Measurements from ENCODE around the gene P2RY13. TPM values are rescaled to one million over a fixed set of nuclear protein-coding genes. Genes with fewer than 3 reads are reported as not detected.

Gene P2RY13
- not detected in 2 replicates for total RNA-seq

DNA sequence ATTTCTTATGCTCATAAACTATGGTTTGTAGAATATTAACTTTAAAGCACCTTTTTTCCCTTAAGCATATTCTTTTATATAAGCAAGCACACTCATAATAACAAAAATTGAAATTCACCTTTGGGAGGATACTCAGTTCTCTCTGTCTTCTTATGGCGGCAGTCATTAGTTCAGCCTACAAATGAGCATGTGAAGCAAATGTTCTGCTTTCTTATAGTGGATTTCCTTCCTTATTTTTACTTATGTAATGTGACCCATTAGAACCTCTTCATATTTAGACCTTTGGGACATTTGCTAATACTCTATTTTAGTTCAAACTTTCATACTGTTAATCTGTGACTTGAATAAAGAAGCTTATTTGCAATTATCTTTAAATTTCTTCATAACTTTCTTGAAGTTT, at the start of gene P2RY13:
Gene P2RY13, minus strand, starts transcription at position 187 of the 400 bp plus-strand sequence. Its CDS starts 21 bp downstream, at position 166.
- DNase-seq (ENCODE audit: low spot score), result no peak
- intact Hi-C loops (cut with micrococcal nuclease), result loop anchor here (5.0 kb wide), 1 partner anchor 102 kb away; no protein-coding TSS in a partner anchor
- Mint-ChIP-seq H3K9me3 (no peaks in the 10 kb centered on the region), H3K27me3 (ENCODE audit: low read depth) (no peaks in the 10 kb centered on the region), H3K4me1 (ENCODE audit: low read depth) (peaks cover 13% of the 10 kb centered on the region), H3K27ac (no peak within 1 kb of the TSS), H3K4me3 (ENCODE audit: low read depth) (no peak within 1 kb of the TSS), H3K36me3 (ENCODE audit: low read depth) (no peaks in the 10 kb centered on the region)

DNA sequence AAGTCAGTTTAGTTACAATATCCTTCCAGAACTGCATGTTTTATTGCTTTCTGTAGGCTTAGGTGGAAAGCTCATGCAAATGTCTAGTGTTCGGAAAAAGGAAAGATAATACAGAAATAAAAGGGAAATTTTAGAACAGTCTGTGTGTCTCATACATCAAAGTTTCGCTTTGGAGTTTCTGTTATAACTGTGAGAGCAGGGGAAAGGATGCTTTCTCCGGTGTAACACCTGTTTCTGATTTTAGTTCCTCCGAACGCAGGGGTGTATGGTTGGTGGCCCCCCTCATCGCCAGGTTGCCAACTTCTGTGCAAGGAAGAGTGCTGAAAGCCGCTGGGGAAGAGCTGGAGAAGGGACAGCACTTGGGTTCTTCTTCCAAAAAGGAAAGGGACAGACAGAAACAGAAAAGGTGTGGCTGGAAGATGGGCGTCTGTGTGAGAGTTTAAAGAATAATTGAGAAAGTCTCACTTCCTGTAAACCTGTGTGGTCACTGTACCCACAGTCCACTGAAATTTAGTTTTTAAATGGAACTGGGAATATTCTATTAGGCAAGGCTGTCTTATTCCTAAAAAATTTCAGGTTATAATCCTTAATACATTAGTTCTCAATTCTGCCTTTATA, 48.5 kb upstream of the P2RY13 start:
- H3K36me3 Mint-ChIP-seq (ENCODE audit: low read depth), result no peaks in the 10 kb centered on the region
- H3K27me3 Mint-ChIP-seq (ENCODE audit: low read depth), result no peaks in the 10 kb centered on the region

DNA sequence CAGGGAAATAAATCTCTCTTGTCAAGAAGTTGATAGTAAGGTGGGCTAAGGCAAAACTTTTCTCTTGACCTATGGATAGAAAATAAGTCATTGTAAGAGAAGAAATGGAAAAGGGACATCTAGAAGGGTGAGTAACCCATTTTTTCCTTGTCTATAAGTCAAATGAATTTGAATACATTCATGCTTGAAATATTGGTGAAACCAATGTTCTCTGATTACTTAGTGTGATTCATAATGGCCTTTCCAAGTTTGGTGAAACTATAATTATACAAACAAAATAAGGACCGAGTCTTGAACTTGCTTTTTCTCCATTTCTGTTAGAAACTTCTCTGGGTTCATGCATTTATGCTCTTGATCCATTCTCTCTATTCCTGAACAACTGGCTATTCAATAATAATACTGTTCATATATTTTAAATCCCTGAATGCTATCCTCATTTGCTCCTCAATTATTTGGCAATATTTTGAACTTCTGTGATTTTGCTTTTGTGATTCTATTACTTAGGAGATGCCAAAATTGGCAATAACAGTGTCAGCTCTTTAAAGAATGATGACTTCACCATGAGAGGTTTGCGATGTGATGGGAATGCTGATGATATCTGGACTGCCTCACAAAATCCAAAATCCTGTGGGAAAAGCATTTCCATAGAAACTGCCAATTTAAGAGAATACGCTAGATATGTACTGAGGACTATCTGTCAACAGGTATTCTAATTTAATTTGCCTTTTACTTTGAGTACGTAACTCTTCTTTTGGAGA, 42.9 kb upstream of the P2RY13 start:
- H3K9me3 Mint-ChIP-seq, result no peaks in the 10 kb centered on the region
- H3K36me3 Mint-ChIP-seq (ENCODE audit: low read depth), result no peaks in the 10 kb centered on the region
- H3K27me3 Mint-ChIP-seq (ENCODE audit: low read depth), result no peaks in the 10 kb centered on the region
- DNase-seq (ENCODE audit: low spot score), result no peak
- intact Hi-C loops (cut with micrococcal nuclease), result no loop called here
- H3K27ac Mint-ChIP-seq, result no peak overlapping the region
- no peak overlapping the region for H3K4me3 Mint-ChIP-seq (ENCODE audit: low read depth)
- H3K4me1 Mint-ChIP-seq (ENCODE audit: low read depth), result no peaks in the 10 kb centered on the region

More for the DNA sequence above, 48.5 kb upstream of the P2RY13 start:
- DNase-seq (ENCODE audit: low spot score), result no peak
- no peak overlapping the region for H3K4me3 Mint-ChIP-seq (ENCODE audit: low read depth)
- no peaks in the 10 kb centered on the region for H3K9me3 Mint-ChIP-seq
- intact Hi-C loops (cut with micrococcal nuclease), result loop anchor here (2.0 kb wide), 1 partner anchor 77 kb away; no protein-coding TSS in a partner anchor
- H3K4me1 Mint-ChIP-seq (ENCODE audit: low read depth), result no peaks in the 10 kb centered on the region
- no peak overlapping the region for H3K27ac Mint-ChIP-seq

DNA sequence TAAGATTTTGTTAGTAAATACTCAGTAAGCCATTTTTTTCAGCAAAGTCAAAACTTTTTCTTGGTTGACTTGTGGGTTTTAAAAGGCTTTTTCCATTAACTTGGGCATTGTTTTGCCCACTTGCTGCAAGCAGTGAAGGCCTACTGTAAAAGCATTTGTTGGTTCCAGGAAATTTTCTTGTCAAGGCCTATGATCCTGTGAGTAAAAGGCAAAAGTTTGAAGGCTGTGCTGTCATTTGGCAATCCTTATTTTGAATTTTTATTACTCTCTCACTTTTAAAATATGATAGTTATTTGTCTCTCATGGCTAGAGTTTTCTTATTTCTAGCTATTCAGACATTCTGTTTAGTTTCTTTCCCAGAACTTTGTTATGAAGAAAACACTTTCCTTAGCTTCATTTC, 42.2 kb upstream of the P2RY13 start:
- Mint-ChIP-seq H3K4me1 (ENCODE audit: low read depth) (no peaks in the 10 kb centered on the region), H3K27ac (no peak overlapping the region), H3K4me3 (ENCODE audit: low read depth) (no peak overlapping the region), H3K36me3 (ENCODE audit: low read depth) (no peaks in the 10 kb centered on the region), H3K9me3 (no peaks in the 10 kb centered on the region), H3K27me3 (ENCODE audit: low read depth) (no peaks in the 10 kb centered on the region)
- DNase-seq (ENCODE audit: low spot score), result no peak
- intact Hi-C loops (cut with micrococcal nuclease), result no loop called here

DNA sequence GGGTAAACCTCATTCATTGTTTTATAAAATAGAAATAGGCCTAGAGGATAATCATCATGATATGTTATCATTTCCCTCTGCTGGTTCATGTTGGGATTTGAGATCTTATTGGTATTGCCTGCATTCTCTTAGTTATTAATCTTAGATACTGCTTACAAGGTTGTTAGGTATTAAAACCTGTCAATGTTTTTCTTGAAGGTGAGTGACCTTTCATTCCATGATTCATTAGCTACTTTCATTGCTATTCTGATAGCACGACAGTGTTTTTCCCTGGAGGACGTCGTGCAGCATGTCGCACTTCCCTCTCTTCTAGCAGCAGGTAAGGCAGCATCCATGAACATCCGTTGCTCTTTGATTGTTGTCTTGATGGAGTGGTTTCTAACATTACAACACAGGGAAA, 38.1 kb upstream of the P2RY13 start:
- no peak overlapping the region for H3K4me3 Mint-ChIP-seq (ENCODE audit: low read depth)
- no peaks in the 10 kb centered on the region for H3K36me3 Mint-ChIP-seq (ENCODE audit: low read depth)
- H3K9me3 Mint-ChIP-seq, result no peaks in the 10 kb centered on the region
- no peak for DNase-seq (ENCODE audit: low spot score)
- no peak overlapping the region for H3K27ac Mint-ChIP-seq
- H3K4me1 Mint-ChIP-seq (ENCODE audit: low read depth), result peaks cover 1% of the 10 kb centered on the region
- intact Hi-C loops (cut with micrococcal nuclease), result no loop called here
- H3K27me3 Mint-ChIP-seq (ENCODE audit: low read depth), result no peaks in the 10 kb centered on the region

DNA sequence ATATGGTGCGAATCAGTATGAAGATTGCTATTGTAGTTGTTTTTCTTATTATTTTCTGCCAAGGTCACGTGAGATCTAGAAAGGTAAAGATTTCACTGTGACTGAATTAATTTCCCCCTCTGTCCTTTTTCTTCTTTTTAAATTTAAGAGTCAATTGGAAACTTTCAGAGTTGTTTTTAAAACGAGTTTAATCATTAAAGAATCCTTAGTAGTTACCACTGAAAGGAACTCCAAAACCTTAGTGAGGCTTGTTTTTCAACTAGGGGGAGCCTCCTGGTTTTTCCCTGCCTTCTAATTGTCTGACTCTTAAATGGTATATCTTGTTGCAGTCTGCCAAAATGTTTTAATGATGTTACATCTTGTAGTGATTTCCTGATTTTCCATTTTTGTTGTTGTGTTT, 37.6 kb upstream of the P2RY13 start:
- no peaks in the 10 kb centered on the region for H3K36me3 Mint-ChIP-seq (ENCODE audit: low read depth)
- H3K4me1 Mint-ChIP-seq (ENCODE audit: low read depth), result peaks cover 1% of the 10 kb centered on the region
- intact Hi-C loops (cut with micrococcal nuclease), result no loop called here
- H3K4me3 Mint-ChIP-seq (ENCODE audit: low read depth), result no peak overlapping the region
- no peaks in the 10 kb centered on the region for H3K27me3 Mint-ChIP-seq (ENCODE audit: low read depth)
- no peak overlapping the region for H3K27ac Mint-ChIP-seq
- no peaks in the 10 kb centered on the region for H3K9me3 Mint-ChIP-seq
- no peak for DNase-seq (ENCODE audit: low spot score)

DNA sequence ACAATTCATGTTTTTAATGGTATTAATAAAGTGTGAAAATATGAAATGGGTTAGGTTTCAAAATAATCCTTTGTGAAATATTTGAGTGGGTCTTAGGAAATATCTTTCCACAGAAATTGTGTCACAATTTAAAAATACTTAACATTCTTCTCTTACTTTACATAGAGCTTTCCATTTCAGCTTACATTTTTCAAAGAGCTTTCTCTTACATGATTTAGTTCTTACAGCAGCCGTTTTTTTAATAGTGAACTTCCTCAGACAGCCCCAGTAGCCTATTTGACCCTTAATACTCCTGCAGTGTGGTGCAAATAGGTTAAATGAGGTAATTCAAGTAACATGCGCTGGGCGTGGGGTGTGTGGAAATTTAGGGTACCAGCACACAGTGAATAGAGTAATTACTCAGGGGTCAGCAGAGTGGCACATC, 33.4 kb upstream of the P2RY13 start:
- intact Hi-C loops (cut with micrococcal nuclease), result no loop called here
- no peak overlapping the region for H3K27ac Mint-ChIP-seq
- no peaks in the 10 kb centered on the region for H3K36me3 Mint-ChIP-seq (ENCODE audit: low read depth)
- peaks cover 1% of the 10 kb centered on the region for H3K4me1 Mint-ChIP-seq (ENCODE audit: low read depth)
- H3K9me3 Mint-ChIP-seq, result no peaks in the 10 kb centered on the region
- H3K27me3 Mint-ChIP-seq (ENCODE audit: low read depth), result no peaks in the 10 kb centered on the region
- DNase-seq (ENCODE audit: low spot score), result no peak
- no peak overlapping the region for H3K4me3 Mint-ChIP-seq (ENCODE audit: low read depth)

DNA sequence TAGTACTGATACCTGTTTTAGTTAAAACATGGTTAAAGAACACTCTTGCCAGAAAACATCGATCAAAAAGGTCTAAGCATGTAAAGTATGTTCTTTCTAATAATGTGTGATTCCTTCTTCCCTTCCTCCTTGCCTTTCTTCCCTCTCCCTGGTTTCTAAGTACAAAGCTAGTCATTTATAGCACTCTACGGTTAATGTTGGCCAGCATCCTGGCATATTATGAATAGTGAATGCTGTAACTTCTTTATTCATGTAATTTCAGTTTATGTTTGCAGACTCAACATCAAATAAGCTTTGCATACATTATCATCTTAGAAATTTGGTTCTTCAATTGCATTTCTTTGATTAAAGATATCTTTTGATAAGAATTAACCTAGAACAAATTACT, 28.1 kb upstream of the P2RY13 start:
- no peaks in the 10 kb centered on the region for H3K27me3 Mint-ChIP-seq (ENCODE audit: low read depth)
- H3K27ac Mint-ChIP-seq, result no peak overlapping the region
- H3K36me3 Mint-ChIP-seq (ENCODE audit: low read depth), result no peaks in the 10 kb centered on the region
- H3K9me3 Mint-ChIP-seq, result no peaks in the 10 kb centered on the region
- H3K4me1 Mint-ChIP-seq (ENCODE audit: low read depth), result peaks cover under 1% of the 10 kb centered on the region
- H3K4me3 Mint-ChIP-seq (ENCODE audit: low read depth), result no peak overlapping the region
- no peak for DNase-seq (ENCODE audit: low spot score)
- intact Hi-C loops (cut with micrococcal nuclease), result no loop called here

DNA sequence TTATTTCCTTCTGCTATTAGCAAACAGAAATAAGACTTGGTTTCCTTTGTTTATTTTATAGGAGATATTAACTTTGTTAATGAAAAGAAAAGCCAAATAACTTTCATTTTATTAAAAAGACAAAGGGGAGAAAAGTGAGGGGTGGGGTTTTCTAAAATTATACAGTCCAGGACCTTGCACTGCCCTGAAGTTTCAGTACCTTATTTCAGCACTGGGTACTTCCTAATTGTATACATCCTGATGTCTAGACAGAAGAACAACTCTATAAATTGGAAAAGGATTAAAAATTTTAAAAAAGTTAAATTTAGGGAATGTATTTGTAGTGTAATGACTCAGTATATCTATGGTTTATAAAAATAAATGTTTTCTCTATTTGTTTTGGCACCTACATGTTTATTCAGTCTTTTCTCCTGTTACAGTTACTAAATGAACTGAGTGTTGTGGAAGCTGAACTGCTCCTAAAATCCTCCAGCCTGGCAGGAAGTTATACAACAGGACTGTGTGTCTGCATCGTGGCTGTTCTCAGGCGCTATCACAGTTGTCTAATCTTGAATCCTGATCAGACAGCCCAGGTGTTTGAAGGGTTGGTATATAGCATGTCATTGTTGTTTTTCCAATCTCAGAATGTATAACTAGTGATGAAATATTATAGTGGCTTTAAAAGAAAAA, 27.6 kb upstream of the P2RY13 start:
- no peak for DNase-seq (ENCODE audit: low spot score)
- Mint-ChIP-seq H3K27ac (no peak overlapping the region), H3K27me3 (ENCODE audit: low read depth) (no peaks in the 10 kb centered on the region), H3K4me3 (ENCODE audit: low read depth) (no peak overlapping the region), H3K9me3 (no peaks in the 10 kb centered on the region), H3K36me3 (ENCODE audit: low read depth) (no peaks in the 10 kb centered on the region), H3K4me1 (ENCODE audit: low read depth) (peaks cover 5% of the 10 kb centered on the region)
- intact Hi-C loops (cut with micrococcal nuclease), result no loop called here

DNA sequence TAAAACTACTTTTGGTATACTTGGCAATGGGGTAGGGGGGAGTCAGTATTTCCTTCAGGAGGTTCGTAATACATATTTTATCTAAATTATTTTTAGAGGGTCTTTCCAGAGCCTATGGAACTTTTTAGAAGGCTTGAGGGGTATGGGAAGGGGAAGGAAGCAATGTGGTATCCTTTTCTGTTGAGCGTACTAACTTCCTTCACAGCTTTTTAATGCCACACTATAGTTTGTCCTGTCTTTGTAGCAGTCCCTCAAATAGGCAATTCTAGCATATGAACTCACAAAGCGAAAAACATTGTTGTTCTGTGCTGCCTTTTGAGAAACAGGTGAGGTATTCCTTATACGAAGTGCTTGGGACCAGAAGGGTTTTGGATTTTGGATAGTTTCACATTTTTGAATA, 22.3 kb upstream of the P2RY13 start:
- no peak for DNase-seq (ENCODE audit: low spot score)
- Mint-ChIP-seq H3K36me3 (ENCODE audit: low read depth) (no peaks in the 10 kb centered on the region), H3K4me3 (ENCODE audit: low read depth) (no peak overlapping the region), H3K27me3 (ENCODE audit: low read depth) (peaks cover 12% of the 10 kb centered on the region), H3K9me3 (no peaks in the 10 kb centered on the region), H3K4me1 (ENCODE audit: low read depth) (peaks cover 21% of the 10 kb centered on the region), H3K27ac (no peak overlapping the region)
- intact Hi-C loops (cut with micrococcal nuclease), result no loop called here

DNA sequence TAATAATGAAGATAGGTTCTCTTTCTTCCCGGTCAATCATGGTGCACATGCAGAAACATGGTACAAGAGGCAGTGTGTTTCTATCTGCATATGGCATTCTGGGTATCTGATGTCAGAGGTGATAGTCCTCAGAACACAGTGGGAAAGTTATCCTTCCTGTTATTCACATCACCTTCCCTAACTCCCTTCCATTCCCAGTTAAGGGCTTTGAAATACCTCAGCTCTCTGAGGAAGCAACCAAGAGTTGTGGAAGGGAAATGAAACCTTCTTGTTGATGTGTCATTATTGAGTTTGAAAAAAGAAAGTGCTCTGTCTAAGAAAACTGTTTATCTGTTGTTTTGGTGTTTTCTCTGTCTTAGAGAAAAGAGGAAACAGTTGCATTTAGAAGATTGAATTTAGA, 21.9 kb upstream of the P2RY13 start:
- no peaks in the 10 kb centered on the region for H3K36me3 Mint-ChIP-seq (ENCODE audit: low read depth)
- no peak overlapping the region for H3K4me3 Mint-ChIP-seq (ENCODE audit: low read depth)
- no peak overlapping the region for H3K27ac Mint-ChIP-seq
- H3K27me3 Mint-ChIP-seq (ENCODE audit: low read depth), result peaks cover 16% of the 10 kb centered on the region
- DNase-seq (ENCODE audit: low spot score), result no peak
- no peaks in the 10 kb centered on the region for H3K9me3 Mint-ChIP-seq
- intact Hi-C loops (cut with micrococcal nuclease), result no loop called here
- peaks cover 24% of the 10 kb centered on the region for H3K4me1 Mint-ChIP-seq (ENCODE audit: low read depth)

DNA sequence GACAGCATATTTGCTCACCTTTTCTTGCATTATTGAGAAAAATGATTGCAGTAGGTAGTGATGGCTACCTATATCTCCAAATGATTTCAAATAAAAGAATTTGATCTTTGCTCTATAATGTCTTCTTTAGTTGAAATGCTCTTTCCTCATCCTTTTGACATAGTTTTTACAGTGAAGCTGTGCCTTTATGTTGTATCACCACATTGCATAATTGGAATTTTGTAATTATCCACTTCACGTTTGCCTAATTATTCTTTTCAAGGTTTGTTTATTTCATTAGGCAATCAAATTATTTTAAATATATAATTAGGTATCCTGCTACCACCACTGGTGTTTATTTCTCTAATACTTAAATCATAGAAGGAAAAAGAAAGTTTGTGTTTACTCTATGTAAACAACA, 21.3 kb upstream of the P2RY13 start:
- H3K27ac Mint-ChIP-seq, result no peak overlapping the region
- peaks cover 29% of the 10 kb centered on the region for H3K4me1 Mint-ChIP-seq (ENCODE audit: low read depth)
- H3K27me3 Mint-ChIP-seq (ENCODE audit: low read depth), result peaks cover 21% of the 10 kb centered on the region
- H3K9me3 Mint-ChIP-seq, result no peaks in the 10 kb centered on the region
- no peak overlapping the region for H3K4me3 Mint-ChIP-seq (ENCODE audit: low read depth)
- no peaks in the 10 kb centered on the region for H3K36me3 Mint-ChIP-seq (ENCODE audit: low read depth)
- intact Hi-C loops (cut with micrococcal nuclease), result no loop called here
- no peak for DNase-seq (ENCODE audit: low spot score)

DNA sequence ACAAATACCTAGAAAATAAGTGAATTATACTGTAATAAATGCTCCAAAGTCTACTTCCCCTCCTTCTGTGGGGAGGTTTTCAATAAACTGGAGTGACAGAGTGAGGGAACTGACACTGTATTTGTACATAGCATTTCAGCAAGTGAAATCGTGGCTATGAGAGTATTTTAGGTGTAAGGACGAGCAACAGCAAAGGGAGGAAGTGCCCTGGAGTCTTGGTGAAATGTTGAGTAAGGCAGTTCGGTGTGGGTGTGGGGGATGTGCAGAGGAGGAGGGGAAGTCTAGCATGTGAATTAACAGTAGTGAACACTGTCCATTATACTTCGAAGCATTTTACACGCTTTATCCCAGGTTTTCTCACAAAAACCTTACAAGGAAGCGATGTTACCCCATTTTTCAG, 18.1 kb upstream of the P2RY13 start:
- H3K27ac Mint-ChIP-seq, result no peak overlapping the region
- peaks cover 29% of the 10 kb centered on the region for H3K4me1 Mint-ChIP-seq (ENCODE audit: low read depth)
- H3K27me3 Mint-ChIP-seq (ENCODE audit: low read depth), result peaks cover 42% of the 10 kb centered on the region
- DNase-seq (ENCODE audit: low spot score), result no peak
- intact Hi-C loops (cut with micrococcal nuclease), result no loop called here
- no peaks in the 10 kb centered on the region for H3K9me3 Mint-ChIP-seq
- H3K36me3 Mint-ChIP-seq (ENCODE audit: low read depth), result no peaks in the 10 kb centered on the region
- H3K4me3 Mint-ChIP-seq (ENCODE audit: low read depth), result no peak overlapping the region

All from activated T-helper 2 cell treated with anti-CD3 and anti-CD28 coated beads, Interferon-gamma antibody, Interleukin-2, Interleukin-4, amounts not matched to agents 10 μg/mL and 5 μg/mL and 100 μg/mL, durations not matched to agents 14 hours and 24 hours and 36 hours (primary cell).